Thyroid gland (tissue), 4 donors: ENCODE results near the gene ZNF354C. TPM values are rescaled to one million over a fixed set of nuclear protein-coding genes. Genes with fewer than 3 reads are reported as not detected.

ENCODE experiments used
- DNase-seq, 2 donors: peaks; one replicate each; pipeline ENCODE4 v3.0.0-alpha.2; 2019
- H3K27ac ChIP-seq, 3 donors: fragments of 200-600 bp; sonication (generic); 1 replicate in 2 of 3; 2 replicates in 1 of 3; pipeline ENCODE4 v1.5.1; 2016 to 2019; ENCODE audit warnings: mild to moderate bottlenecking in 1 of 3, moderate library complexity in 1 of 3
- H3K27me3 ChIP-seq: fragments of 200-600 bp; sonication (generic); one replicate; pipeline ENCODE4 v1.5.1; 2019
- H3K36me3 ChIP-seq, 2 donors: fragments of 200-600 bp; sonication (generic); one replicate each; pipeline ENCODE4 v1.5.1; 2016 to 2019
- H3K4me1 ChIP-seq, 2 donors: fragments of 200-600 bp; sonication (generic); one replicate each; pipeline ENCODE4 v1.5.1; 2017 to 2019
- H3K4me3 ChIP-seq, 3 donors: fragments of 200-600 bp; sonication (generic); replicated peaks in 1 of 3; 1 replicate in 2 of 3; 2 replicates in 1 of 3; pipeline ENCODE4 v1.5.1; 2016; ENCODE audit warnings: mild to moderate bottlenecking in 1 of 3
- H3K9me3 ChIP-seq: fragments of 200-600 bp; sonication (generic); one replicate; pipeline ENCODE4 v1.5.1; 2017
- POLR2A ChIP-seq, 2 donors: fragments of 450-650 bp; IDR thresholded peaks; one replicate each; pipeline ENCODE4 v1.6.1; 2017; ENCODE audit warnings: antibody characterized with exemption in 2 of 2, mild to moderate bottlenecking in 2 of 2, moderate library complexity in 1 of 2
- WGBS, 2 donors: methylation state at CpG; one replicate each; pipeline ENCODE4 v1.1.5; 2017; 5-methylcytosine and 5-hydroxymethylcytosine counted together
- intact Hi-C: fragments of 100-400 bp; cut with DNase I; formaldehyde crosslinking; loops from one replicate; pipeline ENCODE4 v1.15.1; 2023
- total RNA-seq, 4 donors: library from RNA; depleted of rRNA; stranded (reverse); fragments of >200 nt; gene quantifications; one replicate each; pipeline ENCODE4 v1.2.3, GENCODE V29; 2016
- TF ChIP-seq, protein P1 (sequence below), 6 experiments: fragments of 200-600 bp in 3 of 6; fragments of 450-650 bp in 3 of 6; sonication (generic) in 3 of 6; IDR thresholded peaks; one replicate each; pipeline ENCODE4 v1.5.1; 2016 to 2019; ENCODE audit warnings: antibody characterized with exemption in 6 of 6, mild to moderate bottlenecking in 2 of 6, inconsistent platforms in 1 of 6, moderate library complexity in 1 of 6

The ZNF354C gene
- total RNA-seq = 10 to 100 TPM in 2 of 4 donors, 1 to 10 TPM in 2; 8.0 to 15.9 (median 9.8) TPM

DNA sequence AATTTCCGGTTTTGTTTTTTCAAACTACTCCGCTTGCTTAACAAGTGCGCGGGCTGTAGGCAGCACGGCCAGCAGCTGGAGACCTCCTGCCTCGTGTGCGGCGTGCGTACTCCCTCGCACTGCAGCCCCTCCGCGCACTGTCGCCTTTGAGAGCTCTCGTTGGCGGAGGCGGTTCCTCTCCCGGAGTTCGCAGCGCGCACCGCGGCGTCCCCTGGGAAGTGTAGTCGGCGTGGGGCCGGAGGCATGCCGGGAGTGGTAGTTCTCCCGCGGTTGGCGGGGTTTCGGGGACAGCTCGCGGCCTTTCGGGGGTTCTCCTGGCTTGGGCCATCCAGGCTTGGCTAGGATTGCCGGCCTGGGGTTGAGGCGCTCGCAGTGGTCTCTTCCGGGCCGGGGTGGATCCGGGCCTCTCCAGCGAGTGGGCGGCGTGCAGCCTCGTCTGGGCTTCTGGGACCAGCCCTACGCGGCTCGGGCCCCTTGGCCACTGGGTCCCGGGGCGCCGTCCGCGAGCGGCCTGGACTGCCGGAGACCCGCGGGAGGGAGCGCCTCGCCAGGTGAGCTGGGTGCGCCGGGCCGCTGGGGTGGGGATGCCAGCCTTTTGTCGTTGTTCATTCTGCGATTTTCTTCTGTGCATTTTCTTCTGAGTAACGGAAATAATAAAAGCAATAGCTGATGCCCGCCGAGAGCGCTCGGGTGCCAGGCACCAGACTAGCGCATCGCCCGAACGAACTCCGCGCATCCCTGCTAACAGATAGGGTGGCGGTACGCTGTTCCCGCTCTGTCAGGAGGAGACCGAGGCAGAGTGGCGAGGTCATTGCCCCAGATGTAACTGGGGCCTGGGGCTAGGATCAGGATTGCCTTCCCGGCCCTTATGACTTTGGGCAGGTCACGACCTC is at the start of gene ZNF354C:
TSS of gene ZNF354C (plus strand) at position 258 of the 893 bp plus-strand sequence. CDS start 1,696 bp downstream, outside the sequence.
- intact Hi-C loops = no loop called here
- DNase-seq = peak; percentile 82 to 87
- Histone ChIP-seq H3K9me3 (no peaks in the 10 kb centered on the region), H3K36me3 (peaks cover 0 to 5% of the 10 kb centered on the region in 2 donors), H3K4me3 (peak within 1 kb of the TSS; percentile 66 to 88 (median 72)), H3K4me1 (peaks cover 6 to 7% of the 10 kb centered on the region in 2 donors), H3K27me3 (no peaks in the 10 kb centered on the region), H3K27ac (peak within 1 kb of the TSS; percentile 34 to 80 (median 75))
- 4 to 6% methylated on average over 42 to 69 of the region's 81 CpGs for WGBS, 2 donors
- TF ChIP-seq, protein P1, sequence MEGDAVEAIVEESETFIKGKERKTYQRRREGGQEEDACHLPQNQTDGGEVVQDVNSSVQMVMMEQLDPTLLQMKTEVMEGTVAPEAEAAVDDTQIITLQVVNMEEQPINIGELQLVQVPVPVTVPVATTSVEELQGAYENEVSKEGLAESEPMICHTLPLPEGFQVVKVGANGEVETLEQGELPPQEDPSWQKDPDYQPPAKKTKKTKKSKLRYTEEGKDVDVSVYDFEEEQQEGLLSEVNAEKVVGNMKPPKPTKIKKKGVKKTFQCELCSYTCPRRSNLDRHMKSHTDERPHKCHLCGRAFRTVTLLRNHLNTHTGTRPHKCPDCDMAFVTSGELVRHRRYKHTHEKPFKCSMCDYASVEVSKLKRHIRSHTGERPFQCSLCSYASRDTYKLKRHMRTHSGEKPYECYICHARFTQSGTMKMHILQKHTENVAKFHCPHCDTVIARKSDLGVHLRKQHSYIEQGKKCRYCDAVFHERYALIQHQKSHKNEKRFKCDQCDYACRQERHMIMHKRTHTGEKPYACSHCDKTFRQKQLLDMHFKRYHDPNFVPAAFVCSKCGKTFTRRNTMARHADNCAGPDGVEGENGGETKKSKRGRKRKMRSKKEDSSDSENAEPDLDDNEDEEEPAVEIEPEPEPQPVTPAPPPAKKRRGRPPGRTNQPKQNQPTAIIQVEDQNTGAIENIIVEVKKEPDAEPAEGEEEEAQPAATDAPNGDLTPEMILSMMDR (IDR thresholded peaks at IDR 0.05) = no peak
- peak in 1 of 2 donors; percentile 70 for TF ChIP-seq POLR2A (IDR thresholded peaks at IDR 0.05)

DNA sequence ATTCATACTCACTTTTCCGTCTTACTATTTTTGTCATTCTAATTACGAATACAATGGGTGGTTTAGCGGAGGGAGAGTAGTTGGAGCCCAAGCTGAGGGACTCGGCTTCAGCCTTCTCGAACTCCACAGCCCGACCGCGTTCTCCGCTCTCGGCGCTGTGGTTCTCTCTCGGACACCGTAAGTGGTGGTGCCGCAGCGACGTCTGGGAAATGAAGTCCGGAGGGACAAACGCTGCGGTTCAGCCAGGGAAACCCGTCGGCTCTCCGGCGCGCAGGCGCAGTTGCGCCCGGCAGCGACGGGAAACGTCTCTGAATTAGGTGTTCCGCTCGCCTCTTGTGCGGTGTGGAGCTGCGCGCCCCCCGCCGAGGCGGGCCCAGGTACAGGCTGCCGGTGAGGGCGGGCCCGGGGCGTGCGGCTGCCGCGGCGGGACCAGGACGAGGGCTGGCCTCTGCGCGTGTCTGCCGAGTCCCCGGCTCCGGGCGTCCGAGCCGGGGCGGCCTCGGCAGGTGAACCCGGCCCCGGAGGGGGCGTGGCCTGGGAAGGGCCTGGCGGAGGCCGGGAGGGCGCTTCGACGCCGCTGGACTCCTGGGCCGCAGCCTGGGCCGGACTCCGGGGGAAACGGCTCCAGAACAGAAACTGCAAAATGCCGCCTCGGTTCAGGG is 36.5 kb upstream of the ZNF354C start, which contains the start of gene ZNF879:
TSS of gene ZNF879 (plus strand) at position 277 of the 662 bp plus-strand sequence. CDS start 1,201 bp downstream, outside the sequence.
- DNase-seq = peak; percentile 94 to 97
- Histone ChIP-seq H3K9me3 (no peaks in the 10 kb centered on the region), H3K27ac (peak within 1 kb of the TSS; percentile 71 to 82 (median 75)), H3K4me3 (peak within 1 kb of the TSS; percentile 63 to 80 (median 79)), H3K27me3 (no peaks in the 10 kb centered on the region), H3K36me3 (peaks cover 22 to 23% of the 10 kb centered on the region in 2 donors), H3K4me1 (peaks cover 11 to 12% of the 10 kb centered on the region in 2 donors)
- TF ChIP-seq, protein P1 (IDR thresholded peaks at IDR 0.05) = no peak
- peak in 1 of 2 donors; percentile 51 for TF ChIP-seq POLR2A (IDR thresholded peaks at IDR 0.05)
- WGBS, 2 donors = 0 to 1% methylated on average over 14 to 60 of the region's 72 CpGs
- intact Hi-C loops = loop anchor here (10.0 kb wide), 1 partner anchor 139 kb away; no protein-coding TSS in a partner anchor

DNA sequence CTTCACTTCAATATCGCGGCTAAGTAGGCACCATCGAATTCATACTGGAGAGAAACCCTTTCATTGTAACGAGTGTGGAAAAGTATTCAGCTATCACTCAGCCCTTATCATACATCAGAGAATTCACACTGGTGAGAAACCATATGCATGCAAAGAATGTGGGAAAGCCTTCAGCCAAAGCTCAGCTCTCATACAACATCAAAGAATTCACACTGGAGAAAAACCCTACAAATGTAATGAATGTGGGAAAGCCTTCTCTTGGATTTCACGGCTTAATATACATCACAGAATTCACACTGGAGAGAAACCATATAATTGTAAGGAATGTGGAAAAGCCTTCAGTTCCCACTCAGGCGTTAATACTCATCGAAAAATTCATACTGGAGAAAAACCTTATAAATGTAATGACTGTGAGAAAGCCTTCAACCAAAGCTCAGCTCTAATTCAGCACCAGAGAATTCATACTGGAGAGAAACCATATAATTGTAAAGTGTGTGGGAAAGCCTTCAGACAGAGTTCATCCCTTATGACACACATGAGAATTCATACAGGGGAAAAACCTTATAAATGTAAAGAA is 27.1 kb upstream of the ZNF354C start:
- Histone ChIP-seq H3K27ac (no peak overlapping the region), H3K27me3 (no peaks in the 10 kb centered on the region), H3K9me3 (peaks cover 22% of the 10 kb centered on the region), H3K36me3 (peaks cover 51 to 52% of the 10 kb centered on the region in 2 donors), H3K4me3 (no peak overlapping the region), H3K4me1 (no peaks in the 10 kb centered on the region)
- intact Hi-C loops = loop anchor here (10.0 kb wide), 1 partner anchor 98 kb away; no protein-coding TSS in a partner anchor
- WGBS, 2 donors = 96 to 99% methylated on average over 7 of the region's 7 CpGs
- no peak for DNase-seq
- TF ChIP-seq, protein P1 (IDR thresholded peaks at IDR 0.05) = no peak
- no peak for TF ChIP-seq POLR2A (IDR thresholded peaks at IDR 0.05)

DNA sequence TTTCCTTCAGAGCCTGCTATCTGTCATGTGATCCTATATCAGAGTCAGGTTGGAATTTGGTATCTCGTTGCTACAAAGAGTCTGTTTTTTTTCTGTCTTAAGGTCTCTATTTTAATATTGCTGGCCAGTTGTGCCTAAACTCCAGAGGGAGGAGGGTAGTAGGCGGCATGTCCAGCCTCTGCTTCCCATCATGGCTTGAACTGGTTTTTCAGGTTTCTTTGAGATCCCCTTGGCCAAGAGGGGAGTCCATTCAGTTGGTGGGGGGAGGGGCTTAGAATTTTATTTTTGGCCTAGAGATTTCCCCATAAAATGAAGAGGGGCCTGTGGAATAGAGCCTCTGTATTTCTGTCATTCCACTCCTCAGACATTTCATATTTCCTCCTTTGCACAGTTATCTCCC is 15.4 kb upstream of the ZNF354C start:
- H3K9me3 ChIP-seq = no peaks in the 10 kb centered on the region
- intact Hi-C loops = no loop called here

More for the DNA sequence above, 15.4 kb upstream of the ZNF354C start:
- Histone ChIP-seq H3K4me3 (no peak overlapping the region), H3K4me1 (no peaks in the 10 kb centered on the region), H3K36me3 (no peaks in the 10 kb centered on the region), H3K27ac (no peak overlapping the region), H3K27me3 (no peaks in the 10 kb centered on the region)
- TF ChIP-seq, protein P1 (IDR thresholded peaks at IDR 0.05) = no peak
- TF ChIP-seq POLR2A (IDR thresholded peaks at IDR 0.05) = no peak
- 47 to 61% methylated on average over 2 of the region's 2 CpGs for WGBS, 2 donors
- no peak for DNase-seq
